NCI-H187 treated with DMSO at 0.1 percent for 48 hours (cell line): ENCODE results near the gene FZD8.
"Not testable (repeated sequence)": the region's sequence is repeated elsewhere in the genome, so short reads cannot be mapped to it uniquely, and the experiment has no call there.

Experiments used
- DNase-seq: peaks from one replicate; lab custom pipeline; 2025; lab: John Stamatoyannopoulos, UW

The FZD8 gene

DNA sequence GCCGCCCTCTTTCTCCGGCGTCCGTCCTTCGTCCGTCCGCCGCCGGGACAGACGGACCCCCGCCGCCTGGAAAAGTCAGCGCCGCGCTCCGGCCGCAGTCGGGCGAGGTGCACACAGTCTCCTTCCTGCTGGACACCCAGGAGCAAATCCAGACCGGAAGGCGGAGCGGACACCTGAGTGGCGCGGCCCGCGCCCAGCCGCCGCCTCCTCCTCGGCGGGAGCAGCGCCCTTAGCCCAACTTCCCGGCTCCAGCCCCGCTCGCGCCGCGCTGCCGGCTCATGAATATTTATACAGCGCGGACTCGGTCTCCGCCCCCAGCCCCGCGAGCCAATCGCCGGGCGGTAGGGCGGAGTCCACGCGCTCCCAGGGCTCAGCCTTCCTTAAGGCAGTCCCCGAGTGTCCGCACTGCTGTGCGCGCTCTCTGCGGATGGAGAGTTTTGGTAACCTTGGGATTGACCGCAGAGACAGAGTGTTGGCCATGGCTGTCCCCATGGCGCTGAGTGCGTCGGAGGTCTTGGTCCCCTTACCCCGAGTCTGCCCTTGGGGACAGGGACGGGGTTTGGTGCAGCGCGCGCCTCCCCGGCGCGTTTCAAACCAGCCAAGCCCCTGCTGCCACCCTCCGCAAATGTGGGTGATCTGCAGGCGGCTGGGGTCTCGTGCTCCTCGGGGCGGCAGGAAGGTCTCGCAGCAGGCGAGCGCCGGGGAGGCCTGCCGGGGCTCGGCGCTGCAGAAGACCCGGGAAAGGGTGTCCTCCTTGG, at the start of gene FZD8:
FZD8 (minus strand) TSS at position 262 of the 758 bp plus-strand sequence. CDS start 867 bp downstream, outside the sequence.
- no peak for DNase-seq

DNA sequence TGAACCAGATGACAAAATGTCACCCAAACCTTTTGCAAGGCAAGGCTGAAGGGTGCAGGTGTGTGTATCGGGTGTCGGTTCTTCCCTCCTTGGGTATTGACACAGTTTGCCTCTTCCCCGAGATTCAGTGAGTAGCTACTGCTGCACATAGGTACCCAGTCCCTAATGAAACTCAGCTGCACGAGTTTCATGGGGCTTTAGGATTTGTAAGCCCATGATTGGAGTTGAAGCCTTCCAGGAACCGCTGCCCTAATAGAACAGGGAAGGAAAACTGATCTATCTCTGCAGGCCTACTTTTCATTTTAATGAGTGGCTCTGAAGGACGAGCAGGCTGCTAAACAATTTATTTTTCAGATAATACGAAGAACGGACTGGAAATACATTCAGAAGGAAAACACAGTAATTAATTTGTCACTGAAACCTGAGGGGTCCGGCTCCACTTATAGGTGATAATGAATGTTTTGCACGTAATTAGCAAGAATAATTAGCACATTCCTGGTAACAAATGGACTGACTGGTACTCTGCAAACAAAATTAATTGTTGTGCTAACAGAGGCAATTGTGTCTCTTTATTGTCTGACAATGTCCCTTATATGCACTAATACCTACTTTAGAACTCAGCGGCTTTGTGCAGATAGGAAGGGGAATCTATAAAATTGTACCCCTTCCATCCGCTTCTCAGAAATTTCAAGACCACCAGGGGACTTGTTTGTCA, 49.6 kb upstream of the FZD8 start:
- DNase-seq: no peak

DNA sequence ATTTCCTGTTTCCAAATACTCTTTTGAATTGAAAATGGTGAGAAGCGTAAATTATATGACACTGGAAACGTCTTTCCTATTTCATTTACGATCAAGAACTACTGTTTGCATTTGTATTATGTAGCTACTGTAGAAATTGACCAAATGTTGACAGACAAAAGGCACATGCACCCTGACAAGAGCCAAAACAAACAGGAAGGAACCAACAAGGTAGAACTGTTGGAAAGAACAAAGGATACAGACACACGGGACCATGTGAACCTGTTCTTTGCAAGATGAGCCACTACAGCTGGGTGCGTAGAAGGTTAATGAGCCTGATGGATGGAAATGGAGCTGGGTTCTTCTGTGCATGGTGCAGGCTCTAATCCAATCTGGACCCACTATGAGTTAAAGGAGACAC, 48.4 kb upstream of the FZD8 start:
- no peak for DNase-seq

DNA sequence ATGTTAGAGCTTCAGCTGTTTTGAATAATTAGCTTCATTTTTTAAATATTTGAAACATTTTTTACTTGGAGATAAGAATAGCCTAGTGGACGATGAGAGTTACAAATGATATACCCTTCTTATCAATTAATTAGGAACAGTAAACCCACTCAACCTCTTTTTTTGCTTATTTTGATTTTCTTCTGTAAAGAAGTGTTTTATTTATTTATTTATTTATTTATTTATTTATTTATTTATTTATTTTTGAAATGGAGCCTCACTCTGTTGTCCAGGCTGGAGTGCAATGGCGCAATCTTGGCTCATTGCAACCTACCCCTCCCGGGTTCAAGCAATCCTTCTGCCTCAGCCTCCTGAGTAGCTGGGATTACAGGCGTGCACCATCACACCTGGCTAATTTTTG, 43.8 kb upstream of the FZD8 start:
- DNase-seq: not testable (repeated sequence)

DNA sequence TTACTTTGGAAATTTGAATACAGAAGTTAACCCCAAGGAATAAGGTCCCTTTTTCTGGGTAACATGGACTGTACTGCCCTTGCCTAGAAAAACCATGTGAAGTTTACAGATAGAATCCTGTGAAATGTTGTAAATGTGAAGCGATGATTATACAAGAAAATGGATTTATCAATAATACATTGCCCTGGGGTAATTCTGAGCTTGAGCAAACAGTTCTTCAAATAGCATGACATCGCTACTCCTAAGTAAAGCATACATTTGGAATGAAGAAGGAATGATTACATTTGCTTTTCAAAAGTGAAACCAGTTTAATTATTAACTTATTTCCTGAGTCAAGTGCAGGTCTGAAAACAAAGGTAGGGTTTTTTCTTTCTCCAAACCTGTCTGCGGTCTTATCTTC, 43.3 kb upstream of the FZD8 start:
- no peak for DNase-seq

GRCh38 chr10:35684586-35684985, 42.5 kb upstream of the FZD8 start:
- no peak for DNase-seq

GRCh38 chr10:35675846-35676245, 33.8 kb upstream of the FZD8 start:
- DNase-seq: no peak

DNA sequence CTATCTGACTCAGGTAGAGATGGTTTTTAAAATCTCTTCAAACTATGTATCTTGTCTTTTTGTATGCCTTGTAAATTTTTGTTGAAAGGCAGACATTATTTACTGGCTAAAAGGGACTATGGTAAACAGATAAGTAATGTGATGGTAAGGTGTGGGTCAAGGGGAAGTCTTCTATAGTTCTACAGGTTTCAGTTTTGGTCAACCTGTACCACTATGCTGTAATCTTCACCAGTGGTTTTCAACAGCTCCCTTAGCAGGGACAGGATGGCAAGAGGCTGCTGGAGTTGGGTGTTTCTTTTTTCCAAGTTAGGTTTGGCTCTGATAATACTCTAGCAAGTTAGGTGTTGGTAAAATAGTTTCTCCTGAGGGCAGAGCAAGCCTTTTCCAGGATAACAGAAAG, 32.7 kb upstream of the FZD8 start:
- no peak for DNase-seq

- no peak for DNase-seq
Measured at GRCh38 chr10:35668865-35669650, 27.0 kb upstream of the FZD8 start.

DNA sequence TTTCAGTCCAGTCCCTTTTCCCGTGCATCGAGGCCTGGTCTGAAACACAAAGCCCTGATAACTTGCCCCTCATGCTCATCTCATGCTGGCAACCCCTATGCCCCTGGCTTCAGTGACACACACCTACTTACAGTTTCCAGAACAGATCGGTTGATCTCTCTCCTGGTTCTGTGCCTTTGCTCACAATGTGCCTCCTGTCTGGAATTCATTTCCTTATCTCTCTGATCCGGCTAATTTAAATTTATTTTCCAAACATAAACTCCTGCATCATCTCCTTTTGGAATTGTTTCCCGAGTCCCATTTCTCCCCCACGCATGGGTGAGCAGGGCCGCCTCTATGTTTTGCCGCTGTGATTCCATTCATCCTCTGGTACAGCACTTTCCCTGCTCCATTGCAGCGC, 25.9 kb upstream of the FZD8 start:
- DNase-seq: no peak

- no peak for DNase-seq
Measured at GRCh38 chr10:35667270-35667889, 25.3 kb upstream of the FZD8 start.

DNA sequence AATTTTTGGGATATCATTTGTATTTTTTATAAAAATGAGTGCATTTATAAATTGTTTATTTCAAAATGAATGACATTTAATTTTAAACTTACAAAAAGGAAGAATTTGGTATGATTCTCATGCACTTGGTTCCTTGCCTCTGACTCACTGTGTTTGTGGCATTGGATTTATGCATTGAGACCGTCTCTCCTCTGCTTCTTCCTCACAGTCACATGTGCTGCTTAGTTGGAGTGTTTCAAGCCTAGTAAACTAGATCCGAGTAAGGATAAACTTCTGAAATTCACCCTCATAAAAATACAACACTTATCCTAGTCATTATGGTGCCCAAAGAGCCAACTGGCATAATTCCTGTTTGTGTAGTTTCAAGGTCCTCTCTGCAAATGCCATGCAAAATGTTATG, 19.1 kb upstream of the FZD8 start:
- no peak for DNase-seq

DNA sequence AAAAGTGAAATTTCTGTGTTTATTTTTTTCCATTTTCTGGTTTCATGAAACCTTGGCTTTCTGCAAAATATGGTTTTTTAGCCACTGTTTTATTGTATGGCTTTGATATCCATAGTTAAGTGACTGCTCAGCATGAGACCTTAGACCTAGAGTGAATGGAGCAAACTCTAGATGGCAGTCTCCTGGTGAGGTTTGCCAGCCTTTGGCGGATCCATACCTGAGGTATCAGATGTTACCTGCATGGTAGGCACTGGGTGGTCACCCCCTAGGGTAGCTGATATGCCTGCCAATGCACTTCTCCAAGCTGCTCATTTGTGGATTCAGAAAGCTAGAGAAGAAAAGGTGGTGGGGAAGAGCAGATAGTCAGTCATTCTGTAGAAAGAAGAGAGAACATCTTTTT, 17.4 kb upstream of the FZD8 start:
- DNase-seq: no peak

DNA sequence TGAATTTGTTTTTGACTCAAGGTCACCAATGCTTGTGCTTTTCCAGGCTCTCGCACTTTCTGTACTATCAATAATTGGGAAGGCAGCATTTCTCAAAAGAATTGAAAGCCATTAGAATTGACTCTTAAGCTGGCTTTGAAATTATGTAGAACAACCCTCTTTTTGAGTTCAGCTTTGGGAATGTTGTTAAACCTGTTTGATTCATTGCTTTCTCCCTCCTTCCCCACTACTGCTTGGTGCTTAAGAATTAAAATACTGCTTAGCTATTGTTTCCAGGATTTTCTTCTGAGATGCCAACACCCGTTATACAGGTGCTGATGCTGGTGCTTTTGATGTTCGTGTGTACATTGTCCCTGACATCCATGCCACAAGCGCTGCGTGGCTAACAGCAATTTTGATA, 15.5 kb upstream of the FZD8 start:
- DNase-seq: no peak

GRCh38 chr10:35652824-35653223, 10.7 kb upstream of the FZD8 start:
- no peak for DNase-seq

- DNase-seq: no peak
Measured at GRCh38 chr10:35650894-35651293, 8.8 kb upstream of the FZD8 start.

- DNase-seq: no peak
Measured at GRCh38 chr10:35644050-35644950, 2.2 kb upstream of the FZD8 start.

- DNase-seq: no peak
Measured at GRCh38 chr10:35643151-35644049, 1.3 kb upstream of the FZD8 start.

- DNase-seq: no peak
Measured at GRCh38 chr10:35642793-35643114, 658 bp upstream of the FZD8 start.

DNA sequence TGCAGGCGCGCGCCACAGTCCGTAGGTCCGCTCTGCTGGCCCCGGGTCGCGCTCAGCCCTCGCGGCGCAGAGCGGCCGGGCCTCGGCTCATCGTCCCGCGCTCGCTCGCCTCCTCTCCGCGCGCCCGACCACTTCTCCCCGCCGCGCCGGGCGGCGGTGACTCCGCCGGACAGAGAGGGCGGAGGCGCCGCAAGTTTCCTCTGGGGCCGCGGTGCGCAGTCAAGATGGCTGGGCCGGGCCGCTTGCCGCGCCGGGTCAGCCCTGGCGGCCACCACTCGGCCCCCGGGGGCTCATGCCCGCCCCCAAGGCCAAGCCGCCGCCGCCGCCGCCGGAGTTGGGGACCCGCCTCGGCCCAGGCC, 441 bp downstream of the FZD8 start:
- no peak for DNase-seq
